ENCODE measurements around the gene CLCA4. TPM values are rescaled to one million over a fixed set of nuclear protein-coding genes. Genes with fewer than 3 reads are reported as not detected.

The CLCA4 gene
- total and polyA plus RNA-seq, 4 donors: 0.09 to 0.20 (median 0.14) TPM

DNA sequence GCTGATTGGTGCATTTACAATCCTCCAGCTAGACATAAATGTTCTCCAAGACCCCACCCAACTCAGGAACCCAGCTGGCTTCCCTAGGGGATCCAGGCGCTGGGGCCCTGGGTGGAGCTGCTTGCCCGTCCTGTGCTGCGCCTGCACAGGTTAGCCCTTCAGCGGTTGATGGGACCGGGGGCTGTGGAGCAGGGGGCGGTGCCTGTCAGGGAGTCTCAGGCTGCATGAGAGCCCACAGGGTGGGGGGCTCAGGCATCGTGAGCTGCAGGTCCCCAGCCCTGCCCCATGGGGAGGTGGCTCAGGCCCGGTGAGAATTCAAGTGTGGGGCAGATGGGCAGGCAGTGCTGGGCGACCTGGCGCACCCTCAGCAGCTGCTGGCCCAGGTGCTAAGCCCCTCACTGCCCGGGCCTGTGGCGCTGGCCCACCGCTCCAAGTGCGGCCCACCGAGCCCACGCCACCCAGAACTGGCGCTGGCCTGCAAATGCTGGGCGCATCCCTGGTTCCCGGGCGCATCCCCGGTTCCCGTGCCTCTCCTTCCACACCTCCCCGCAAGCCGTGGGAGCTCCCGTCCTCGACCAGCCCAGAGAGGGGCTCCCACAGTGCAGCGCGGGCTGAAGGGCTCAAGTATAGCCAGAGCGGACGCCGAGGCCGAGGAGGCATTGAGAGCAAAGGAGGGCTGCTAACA is 23.1 kb upstream of the CLCA4 start:
- Histone ChIP-seq H3K9ac (ENCODE audit: insufficient read depth in 1 of 2, low read length in 2 of 2) (no peak overlapping the region), H3K27me3 (ENCODE audit: control insufficient read depth in 3 of 3, insufficient read depth in 3 of 3, low read length in 2 of 3) (no peaks in the 10 kb centered on the region), H3K27ac (ENCODE audit: low read depth in 1 of 2, low read length in 1 of 2) (no peak overlapping the region), H3K4me1 (ENCODE audit: control insufficient read depth in 5 of 5, insufficient read depth in 5 of 5, low read length in 5 of 5) (no peaks in the 10 kb centered on the region), H3K9me3 (ENCODE audit: control insufficient read depth in 4 of 4, insufficient read depth in 3 of 4, low read length in 3 of 4) (peaks cover 0 to 3% (median 0%) of the 10 kb centered on the region in 4 donors), H3K36me3 (ENCODE audit: control insufficient read depth in 4 of 4, insufficient read depth in 4 of 4, low read length in 4 of 4) (no peaks in the 10 kb centered on the region), H3K4me3 (no peak overlapping the region)
- TF ChIP-seq, protein P1, sequence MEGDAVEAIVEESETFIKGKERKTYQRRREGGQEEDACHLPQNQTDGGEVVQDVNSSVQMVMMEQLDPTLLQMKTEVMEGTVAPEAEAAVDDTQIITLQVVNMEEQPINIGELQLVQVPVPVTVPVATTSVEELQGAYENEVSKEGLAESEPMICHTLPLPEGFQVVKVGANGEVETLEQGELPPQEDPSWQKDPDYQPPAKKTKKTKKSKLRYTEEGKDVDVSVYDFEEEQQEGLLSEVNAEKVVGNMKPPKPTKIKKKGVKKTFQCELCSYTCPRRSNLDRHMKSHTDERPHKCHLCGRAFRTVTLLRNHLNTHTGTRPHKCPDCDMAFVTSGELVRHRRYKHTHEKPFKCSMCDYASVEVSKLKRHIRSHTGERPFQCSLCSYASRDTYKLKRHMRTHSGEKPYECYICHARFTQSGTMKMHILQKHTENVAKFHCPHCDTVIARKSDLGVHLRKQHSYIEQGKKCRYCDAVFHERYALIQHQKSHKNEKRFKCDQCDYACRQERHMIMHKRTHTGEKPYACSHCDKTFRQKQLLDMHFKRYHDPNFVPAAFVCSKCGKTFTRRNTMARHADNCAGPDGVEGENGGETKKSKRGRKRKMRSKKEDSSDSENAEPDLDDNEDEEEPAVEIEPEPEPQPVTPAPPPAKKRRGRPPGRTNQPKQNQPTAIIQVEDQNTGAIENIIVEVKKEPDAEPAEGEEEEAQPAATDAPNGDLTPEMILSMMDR (IDR thresholded peaks at IDR 0.05; ENCODE audit: control extremely low read depth, extremely low read depth): no peak
- no peak for DNase-seq
- no peak for ATAC-seq (ENCODE audit: insufficient read depth, low FRiP score)
- WGBS, 2 donors: 96 to 97% methylated on average over 32 of the region's 32 CpGs

DNA sequence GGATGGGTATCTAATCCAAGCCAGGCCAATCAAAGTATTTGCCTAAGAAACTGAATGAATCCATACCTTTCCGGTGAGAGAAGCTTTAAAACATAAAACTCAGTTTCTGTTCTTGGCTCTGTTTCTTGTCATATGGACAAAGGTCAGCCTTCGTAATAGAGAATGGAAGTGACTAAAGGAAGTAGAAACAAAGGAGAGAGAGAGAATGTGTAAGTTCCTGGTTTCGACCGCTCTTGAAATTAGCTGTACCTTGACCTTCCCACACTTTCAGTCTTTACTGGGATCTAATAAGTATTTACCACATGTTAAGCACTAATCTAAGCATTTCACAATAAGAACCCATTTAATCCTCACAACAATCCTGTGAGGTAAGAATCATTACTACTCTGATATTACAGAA is 19.6 kb upstream of the CLCA4 start:
- Histone ChIP-seq H3K27me3 (ENCODE audit: control insufficient read depth in 3 of 3, insufficient read depth in 3 of 3, low read length in 2 of 3) (no peaks in the 10 kb centered on the region), H3K4me1 (ENCODE audit: control insufficient read depth in 5 of 5, insufficient read depth in 5 of 5, low read length in 5 of 5) (no peaks in the 10 kb centered on the region), H3K27ac (ENCODE audit: low read depth in 1 of 2, low read length in 1 of 2) (no peak overlapping the region), H3K9me3 (ENCODE audit: control insufficient read depth in 4 of 4, insufficient read depth in 3 of 4, low read length in 3 of 4) (peaks cover 0 to 3% (median 0%) of the 10 kb centered on the region in 4 donors), H3K36me3 (ENCODE audit: control insufficient read depth in 4 of 4, insufficient read depth in 4 of 4, low read length in 4 of 4) (no peaks in the 10 kb centered on the region), H3K9ac (ENCODE audit: insufficient read depth in 1 of 2, low read length in 2 of 2) (no peak overlapping the region), H3K4me3 (no peak overlapping the region)
- ATAC-seq (ENCODE audit: insufficient read depth, low FRiP score) (no peak), DNase-seq (no peak)
- TF ChIP-seq, protein P1 (IDR thresholded peaks at IDR 0.05; ENCODE audit: control extremely low read depth, extremely low read depth): no peak
- 61 to 72% methylated on average over 4 of the region's 4 CpGs for WGBS, 2 donors

DNA sequence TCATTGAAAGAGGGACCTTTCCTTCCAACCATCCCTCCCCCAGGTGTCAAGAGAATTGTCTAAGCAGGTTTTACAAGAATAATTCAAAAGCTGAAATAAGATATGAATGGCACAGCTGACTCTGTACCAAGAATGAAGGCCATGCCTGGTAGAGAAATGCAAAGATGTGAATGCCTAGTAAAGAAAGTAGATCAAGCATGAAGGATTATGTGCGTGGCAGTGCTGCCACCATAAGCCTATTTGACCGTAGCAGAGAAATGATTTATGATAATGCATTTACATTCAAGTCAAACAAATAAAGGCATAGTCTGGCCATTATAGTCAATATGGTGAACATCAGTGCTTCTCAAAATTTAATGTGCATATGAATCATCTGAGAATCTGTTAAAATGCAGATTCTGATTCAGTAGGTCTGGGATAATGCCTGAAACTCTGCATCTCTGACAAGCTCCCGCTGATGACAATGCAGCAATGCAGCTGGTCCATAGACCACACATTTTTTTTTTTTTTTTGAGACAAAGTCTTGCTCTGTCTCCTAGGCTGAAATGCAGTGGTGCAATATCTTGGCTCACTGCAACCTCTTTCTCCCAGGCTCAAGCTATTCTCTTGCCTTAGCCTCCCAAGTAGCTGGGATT is 16.6 kb upstream of the CLCA4 start:
- ATAC-seq (ENCODE audit: insufficient read depth, low FRiP score): no peak
- no peaks in the 10 kb centered on the region for H3K9me3 ChIP-seq (ENCODE audit: control insufficient read depth in 4 of 4, insufficient read depth in 3 of 4, low read length in 3 of 4)
- no peaks in the 10 kb centered on the region for H3K36me3 ChIP-seq (ENCODE audit: control insufficient read depth in 4 of 4, insufficient read depth in 4 of 4, low read length in 4 of 4)
- no peak overlapping the region for H3K27ac ChIP-seq (ENCODE audit: low read depth in 1 of 2, low read length in 1 of 2)
- 90 to 91% methylated on average over 3 of the region's 3 CpGs for WGBS, 2 donors
- TF ChIP-seq, protein P1 (IDR thresholded peaks at IDR 0.05; ENCODE audit: control extremely low read depth, extremely low read depth): no peak
- H3K4me1 ChIP-seq (ENCODE audit: control insufficient read depth in 5 of 5, insufficient read depth in 5 of 5, low read length in 5 of 5): no peaks in the 10 kb centered on the region
- no peak overlapping the region for H3K9ac ChIP-seq (ENCODE audit: insufficient read depth in 1 of 2, low read length in 2 of 2)
- no peak overlapping the region for H3K4me3 ChIP-seq
- no peak for DNase-seq
- no peaks in the 10 kb centered on the region for H3K27me3 ChIP-seq (ENCODE audit: control insufficient read depth in 3 of 3, insufficient read depth in 3 of 3, low read length in 2 of 3)
